GM21367 (cell line): ENCODE results near the gene STX1B.
A peak's percentile ranks its signal among the peaks of the same experiment; 100 is the strongest.

Experiments
- ATAC-seq: cut with Tn5 transposase; IDR thresholded peaks from one replicate; pipeline ENCODE4 v1.9.1; 2021; ENCODE audit not compliant: unreplicated experiment

The STX1B gene

GRCh38 chr16:30996985-30997724 is 13.3 kb downstream of the STX1B start:
- ATAC-seq: peak; percentile 76

DNA sequence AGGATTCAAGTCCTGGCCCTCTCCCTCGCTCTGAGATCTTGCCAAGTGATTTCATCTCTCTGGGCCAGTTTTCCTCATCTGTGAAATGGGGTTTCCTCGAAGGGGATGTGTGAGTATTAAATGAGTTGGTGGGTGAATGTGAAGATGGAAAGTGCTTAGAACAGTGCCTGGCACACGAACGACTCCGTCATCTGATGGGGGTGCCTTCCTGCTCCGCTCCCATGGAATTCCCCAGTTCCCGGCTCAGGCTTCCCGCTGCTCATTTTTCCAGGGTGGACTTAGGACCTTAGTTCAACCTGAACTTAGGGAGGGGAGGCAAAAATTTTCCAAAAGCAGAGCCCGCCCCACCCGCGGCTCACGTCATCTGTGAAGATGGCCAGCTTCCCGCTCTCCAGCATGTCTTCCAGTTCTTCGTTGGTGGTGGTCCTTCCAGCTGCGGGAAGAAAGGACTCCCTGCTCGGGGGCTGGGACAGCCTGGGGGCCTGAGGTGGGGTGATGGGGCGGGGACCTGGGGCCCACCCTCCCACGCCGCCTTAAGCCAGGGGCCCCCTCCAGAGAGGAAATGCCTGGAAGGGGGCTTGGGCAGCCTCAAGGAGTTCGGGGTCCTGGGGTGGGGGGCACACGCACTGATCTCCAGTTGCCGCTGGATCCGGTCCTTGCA is 14.0 kb downstream of the STX1B start:
- no peak for ATAC-seq

GRCh38 chr16:30995927-30996323 is 14.5 kb downstream of the STX1B start:
- no peak for ATAC-seq

GRCh38 chr16:30992931-30993816 is 17.3 kb downstream of the STX1B start:
- no peak for ATAC-seq

GRCh38 chr16:30992276-30992780 is 18.1 kb downstream of the STX1B start:
- no peak for ATAC-seq

GRCh38 chr16:30991052-30991451 is 19.4 kb downstream of the STX1B start:
- ATAC-seq: no peak

- no peak for ATAC-seq
Observed at GRCh38 chr16:30990105-30990504, 20.3 kb downstream of the STX1B start.

GRCh38 chr16:30989469-30990047 is 20.9 kb downstream of the STX1B start:
- no peak for ATAC-seq

DNA sequence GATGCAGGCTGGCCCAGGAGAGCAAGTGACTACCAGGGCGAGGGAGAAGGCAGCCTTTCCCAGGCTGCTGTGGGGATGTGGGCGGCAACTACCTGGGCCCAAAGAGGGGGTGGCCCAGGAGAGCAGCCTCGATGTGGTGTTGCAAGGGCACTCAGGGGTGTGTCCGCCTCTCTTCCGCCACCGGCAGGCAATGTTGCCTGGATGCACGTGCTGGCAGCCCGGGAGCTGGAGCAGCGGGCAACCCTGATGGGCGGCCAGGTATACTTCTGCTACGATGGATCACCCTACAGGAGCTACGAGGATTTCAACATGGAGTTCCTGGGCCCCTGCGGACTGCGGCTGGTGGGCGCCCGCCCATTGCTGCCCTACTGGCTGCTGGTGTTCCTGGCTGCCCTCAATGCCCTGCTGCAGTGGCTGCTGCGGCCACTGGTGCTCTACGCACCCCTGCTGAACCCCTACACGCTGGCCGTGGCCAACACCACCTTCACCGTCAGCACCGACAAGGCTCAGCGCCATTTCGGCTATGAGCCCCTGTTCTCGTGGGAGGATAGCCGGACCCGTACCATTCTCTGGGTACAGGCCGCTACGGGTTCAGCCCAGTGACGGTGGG is 22.8 kb downstream of the STX1B start:
- no peak for ATAC-seq

- ATAC-seq: no peak
Observed at GRCh38 chr16:30986129-30986991, 24.1 kb downstream of the STX1B start.

DNA sequence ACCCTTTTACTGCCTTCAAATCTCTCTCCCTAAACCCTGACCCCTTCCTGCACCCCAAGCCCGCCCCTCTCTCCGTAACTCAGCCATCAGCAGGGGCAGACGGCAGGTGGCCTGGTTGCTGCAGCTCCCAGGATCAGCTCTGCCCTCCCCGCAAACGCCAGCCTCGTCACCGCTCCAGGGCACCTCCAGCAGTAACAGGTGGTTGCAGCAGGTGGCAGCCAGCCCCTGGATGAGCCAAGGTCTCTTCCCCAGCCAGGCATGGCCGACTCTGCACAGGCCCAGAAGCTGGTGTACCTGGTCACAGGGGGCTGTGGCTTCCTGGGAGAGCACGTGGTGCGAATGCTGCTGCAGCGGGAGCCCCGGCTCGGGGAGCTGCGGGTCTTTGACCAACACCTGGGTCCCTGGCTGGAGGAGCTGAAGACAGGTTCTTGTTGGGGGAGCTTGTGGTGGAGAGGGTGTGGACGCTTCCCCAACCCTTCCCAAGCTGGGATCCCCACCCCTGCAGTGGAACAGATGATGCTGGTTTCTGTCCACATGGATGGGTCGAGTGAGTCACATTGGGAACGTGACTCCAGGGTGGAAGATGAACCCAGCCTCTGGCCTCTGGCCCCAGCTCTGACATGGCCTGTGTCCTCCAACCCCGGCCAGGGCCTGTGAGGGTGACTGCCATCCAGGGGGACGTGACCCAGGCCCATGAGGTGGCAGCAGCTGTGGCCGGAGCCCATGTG is 24.9 kb downstream of the STX1B start:
- no peak for ATAC-seq

DNA sequence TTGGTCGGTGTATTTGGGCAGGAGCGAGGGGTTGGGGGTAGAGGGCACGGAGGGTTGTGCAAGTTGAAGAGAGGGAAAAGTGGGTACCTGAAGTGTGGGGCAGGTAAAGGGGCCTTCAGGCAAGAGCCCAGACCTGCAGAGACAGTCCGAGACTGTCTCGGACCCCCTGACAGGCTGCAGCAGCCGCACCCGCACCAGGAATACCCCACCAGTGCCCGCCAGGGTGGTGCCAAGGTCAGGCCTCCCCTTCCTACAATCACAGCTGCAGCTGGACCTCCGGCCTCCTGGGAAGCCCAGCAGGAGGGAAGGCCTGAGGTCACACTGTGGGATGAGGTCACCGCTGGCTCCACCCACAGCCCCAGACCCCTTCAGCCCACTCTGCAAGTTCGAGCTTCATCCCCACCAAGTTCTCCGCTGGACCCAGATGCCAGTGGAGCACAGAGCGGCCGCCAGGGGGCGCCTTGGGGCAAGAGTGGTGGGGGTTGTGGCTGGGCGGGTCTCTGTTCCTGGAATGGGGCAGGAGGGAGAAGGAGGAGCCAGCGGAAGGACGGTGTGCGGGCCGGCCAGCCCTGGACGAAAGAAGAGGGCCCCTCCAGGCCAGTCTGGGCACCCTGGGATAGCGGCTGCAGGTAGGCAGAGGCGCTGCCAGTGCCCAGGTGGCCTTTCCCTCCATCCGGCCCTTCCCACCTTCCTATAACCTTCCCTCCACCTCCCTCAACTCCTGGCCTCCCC is 25.6 kb downstream of the STX1B start, which contains the start of gene HSD3B7:
Gene HSD3B7 (plus strand): TSS at position 539 of the 732 bp plus-strand sequence. CDS start 452 bp downstream, outside the sequence.
- no peak for ATAC-seq

DNA sequence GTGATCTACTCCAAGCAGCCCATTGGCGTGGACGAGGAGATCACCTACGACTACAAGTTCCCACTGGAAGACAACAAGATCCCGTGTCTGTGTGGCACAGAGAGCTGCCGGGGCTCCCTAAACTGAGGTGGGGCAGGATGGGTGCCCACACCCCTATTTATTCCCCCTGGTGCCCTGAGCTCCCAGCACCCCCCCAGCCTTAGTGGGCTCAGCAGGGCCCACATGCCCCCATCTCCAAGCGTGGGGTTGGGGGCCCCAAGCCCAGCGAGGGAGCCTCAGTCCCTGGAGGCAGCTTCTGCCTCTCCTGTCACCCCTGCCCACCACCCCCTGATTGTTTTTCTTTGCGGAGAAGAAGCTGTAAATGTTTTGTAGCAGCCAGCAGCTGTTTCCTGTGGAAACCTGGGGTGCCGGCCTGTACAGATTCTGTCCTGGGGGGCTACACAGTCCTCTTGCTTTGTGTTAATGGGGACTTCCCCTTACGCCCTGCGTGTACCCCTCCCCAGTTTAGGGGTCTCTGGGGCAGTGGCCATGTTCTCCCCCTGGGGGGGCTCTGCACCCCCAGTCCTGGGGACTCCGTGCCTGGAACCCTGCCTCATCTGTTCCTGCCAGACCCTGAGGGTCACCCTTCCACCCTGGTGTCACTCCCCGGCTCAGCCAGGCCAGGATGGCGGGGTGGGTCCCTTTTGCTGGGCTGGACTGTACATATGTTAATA is 26.4 kb downstream of the STX1B start:
- ATAC-seq: no peak

DNA sequence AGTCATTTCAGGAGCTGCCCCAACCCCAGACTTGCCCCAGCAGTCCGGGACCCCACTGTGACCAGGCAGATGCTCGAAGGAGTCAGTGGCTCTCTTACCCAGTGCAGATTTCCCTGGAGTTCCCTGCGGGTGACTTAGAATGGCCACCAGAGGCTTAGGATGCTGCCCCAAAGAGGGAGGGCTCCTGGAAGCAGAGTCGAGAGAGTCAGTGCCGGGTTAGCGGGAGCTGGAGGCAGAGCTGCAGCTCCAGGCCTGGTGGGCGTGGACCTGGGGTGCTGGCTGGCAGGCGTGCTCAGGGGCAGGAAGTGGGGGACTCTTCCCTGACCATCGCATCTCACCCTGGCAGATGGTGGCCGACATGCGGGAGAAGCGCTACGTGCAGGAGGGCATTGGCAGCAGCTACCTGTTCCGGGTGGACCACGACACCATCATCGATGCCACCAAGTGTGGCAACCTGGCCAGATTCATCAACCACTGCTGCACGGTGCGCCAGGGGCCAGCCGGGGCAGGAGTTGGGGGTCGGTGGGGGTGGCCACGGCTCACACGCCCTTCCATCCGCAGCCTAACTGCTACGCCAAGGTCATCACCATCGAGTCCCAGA is 27.0 kb downstream of the STX1B start:
- no peak for ATAC-seq

DNA sequence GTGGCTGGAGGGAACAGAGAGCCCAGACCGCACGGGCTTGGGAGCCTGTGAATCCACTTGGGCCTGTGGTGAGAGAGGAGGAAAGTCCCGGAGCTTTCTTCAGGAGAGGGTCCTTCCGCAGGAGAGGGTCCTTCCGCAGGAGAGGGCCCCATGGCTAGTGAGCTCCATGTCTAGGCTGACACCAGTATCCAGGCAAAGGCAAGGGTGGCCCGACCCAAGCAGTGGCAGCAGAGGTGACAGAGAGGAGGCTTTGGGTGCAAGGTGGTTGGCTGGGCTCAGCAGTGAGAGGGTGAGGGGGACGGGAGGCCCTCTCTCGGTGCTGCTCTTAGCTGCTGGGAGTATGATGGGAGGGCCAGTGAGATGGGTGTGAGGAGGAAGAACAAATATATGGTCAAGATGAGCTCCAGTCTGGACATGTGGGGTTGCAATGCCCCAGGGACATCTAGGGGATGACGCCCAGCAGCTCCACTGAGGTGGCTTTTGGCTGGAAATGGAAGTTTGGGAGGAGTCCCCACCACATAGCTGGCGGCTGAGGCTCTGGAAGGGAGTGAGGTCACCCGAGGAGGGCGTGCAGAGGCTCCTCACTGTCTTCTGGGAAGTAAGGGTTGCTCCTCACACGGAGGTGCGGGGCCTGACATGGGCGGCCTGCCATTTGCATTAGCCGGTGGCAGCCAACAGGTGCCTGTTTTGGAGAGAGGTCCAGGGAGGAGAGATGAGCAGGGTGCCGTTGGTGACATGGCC is 27.7 kb downstream of the STX1B start:
- no peak for ATAC-seq

GRCh38 chr16:30980959-30981358 is 29.5 kb downstream of the STX1B start:
- no peak for ATAC-seq

DNA sequence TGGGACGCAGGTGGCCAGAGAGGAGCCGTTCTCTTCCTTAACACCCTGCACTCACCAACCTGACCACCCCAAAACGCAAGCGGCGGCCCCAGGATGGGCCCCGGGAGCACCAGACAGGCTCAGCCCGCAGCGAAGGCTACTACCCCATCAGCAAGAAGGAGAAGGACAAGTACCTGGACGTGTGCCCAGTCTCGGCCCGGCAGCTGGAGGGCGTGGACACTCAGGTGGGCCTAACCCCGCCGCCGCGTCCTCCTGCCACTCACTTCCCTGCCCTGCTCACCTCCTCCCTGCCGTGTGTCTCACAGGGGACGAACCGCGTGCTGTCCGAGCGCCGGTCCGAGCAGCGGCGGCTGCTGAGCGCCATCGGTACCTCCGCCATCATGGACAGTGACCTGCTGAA is 30.0 kb downstream of the STX1B start:
- no peak for ATAC-seq
